PC-9 (cell line): ENCODE results near the gene AVL9. TPM values are rescaled to one million over a fixed set of nuclear protein-coding genes. Genes with fewer than 3 reads are reported as not detected.

Experiments used
- BruUV-seq: library from RNA; stranded (reverse); fragments of 400-500 nt; replicated peaks from 2 replicates; lab custom pipeline; 2021; lab: Mats Ljungman, UMichigan
- CTCF ChIA-PET: fragments of 300-600 bp; sonication (Branson Sonifier 250); formaldehyde crosslinking; loops from one replicate; lab custom pipeline; 2022; ENCODE audit warnings: antibody characterized with exemption; lab: Charles Lee
- POLR2A ChIA-PET: fragments of 300-600 bp; sonication (Branson Sonifier 250); formaldehyde crosslinking; loops from one replicate; lab custom pipeline; 2022; ENCODE audit warnings: antibody characterized with exemption; ENCODE audit not compliant: unreplicated experiment; lab: Charles Lee
- DNase-seq, 2 experiments: peaks; one replicate each; pipeline versions ENCODE4 v3.0.0 to v3.0.0-alpha.2; 2015 to 2022; ENCODE audit warnings: mixed read lengths in 1 of 2
- H2AFZ ChIP-seq: fragments of 200-600 bp; sonication (generic); 2 replicates; pipeline ENCODE4 v1.8.1; 2017; ENCODE audit warnings: antibody characterized with exemption
- H3F3A ChIP-seq: fragments of 200-600 bp; sonication (generic); 2 replicates; pipeline ENCODE4 v1.8.1; 2017; ENCODE audit warnings: antibody characterized with exemption, mild to moderate bottlenecking, low read depth; ENCODE audit not compliant: insufficient read depth
- H3K27ac ChIP-seq: fragments of 200-600 bp; sonication (generic); 2 replicates; pipeline ENCODE4 v1.6.1; 2016; ENCODE audit warnings: mixed run types
- H3K27me3 ChIP-seq: fragments of 200-600 bp; sonication (generic); 2 replicates; pipeline ENCODE4 v1.6.1; 2016; ENCODE audit warnings: low read depth, mixed run types; ENCODE audit not compliant: insufficient read depth
- H3K36me3 ChIP-seq: fragments of 200-600 bp; sonication (generic); 2 replicates; pipeline ENCODE4 v1.6.1; 2016; ENCODE audit warnings: low read depth, mixed run types
- H3K4me1 ChIP-seq: fragments of 200-600 bp; sonication (generic); replicated peaks from 2 replicates; pipeline ENCODE4 v1.6.1; 2016; ENCODE audit warnings: mixed run types; ENCODE audit not compliant: insufficient read depth
- H3K4me2 ChIP-seq: fragments of 200-600 bp; sonication (generic); 2 replicates; pipeline ENCODE4 v1.6.1; 2017; ENCODE audit warnings: mixed run types
- H3K4me3 ChIP-seq: fragments of 200-600 bp; sonication (generic); 2 replicates; pipeline ENCODE4 v1.6.1; 2016; ENCODE audit warnings: mixed run types
- H3K79me2 ChIP-seq: fragments of 200-600 bp; sonication (generic); 2 replicates; pipeline ENCODE4 v1.6.1; 2017; ENCODE audit warnings: low read depth, mixed run types
- H3K9me2 ChIP-seq: fragments of 200-600 bp; sonication (generic); 2 replicates; pipeline ENCODE4 v1.8.1; 2017; ENCODE audit warnings: mild to moderate bottlenecking; ENCODE audit not compliant: insufficient read depth
- H3K9me3 ChIP-seq: fragments of 200-600 bp; sonication (generic); 2 replicates; pipeline ENCODE4 v1.8.1; 2016; ENCODE audit warnings: low read depth; ENCODE audit not compliant: insufficient read depth
- H4K20me1 ChIP-seq: fragments of 200-600 bp; sonication (generic); 2 replicates; pipeline ENCODE4 v1.8.1; 2017; ENCODE audit not compliant: insufficient read depth
- EZH2 ChIP-seq: fragments of 200-600 bp; sonication (generic); IDR thresholded peaks from 2 replicates; pipeline ENCODE4 v1.8.0; 2017; ENCODE audit warnings: antibody characterized with exemption, low read depth
- intact Hi-C: fragments of 100-400 bp; cut with micrococcal nuclease; formaldehyde crosslinking; loops from one replicate; pipeline ENCODE4 v1.10.0; 2022; ENCODE audit not compliant: unreplicated experiment
- total RNA-seq: library from RNA; stranded (reverse); gene quantifications from 2 replicates; pipeline ENCODE4 v1.2.3, GENCODE V29; 2021
- TF ChIP-seq, protein P1 (sequence below): fragments of 200-600 bp; sonication (generic); conservative IDR thresholded peaks from 2 replicates; pipeline ENCODE4 v1.6.1; 2017; ENCODE audit warnings: mixed run types, antibody characterized with exemption, mild to moderate bottlenecking, moderate library complexity

AVL9 gene
- total RNA-seq, 1 experiment from 2014 or later: 57.1 TPM

DNA sequence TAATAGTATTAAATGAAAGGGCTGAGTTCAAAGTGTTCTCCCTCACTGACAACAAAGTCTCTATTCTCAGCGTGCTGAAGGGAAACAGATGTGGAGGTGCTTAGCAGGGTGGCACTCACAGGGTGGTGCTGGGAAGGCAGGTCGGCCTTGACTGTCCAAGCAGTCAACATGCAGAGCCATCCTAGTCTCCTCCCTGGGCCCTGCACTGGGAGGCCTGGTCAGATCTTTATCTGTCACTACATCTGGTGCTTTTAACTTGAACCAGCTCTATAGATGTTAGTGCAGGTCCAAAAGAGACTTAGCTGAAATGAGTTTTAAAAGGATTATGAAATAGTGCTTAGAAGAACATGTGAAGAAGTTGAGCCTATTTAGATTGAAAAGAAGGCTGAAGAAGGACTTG lies 82.1 kb downstream of the AVL9 start:
- Histone ChIP-seq H2AFZ (no peak overlapping the region), H4K20me1 (no peaks in the 10 kb centered on the region), H3K9me3 (no peaks in the 10 kb centered on the region), H3K4me1 (no peaks in the 10 kb centered on the region), H3K27me3 (no peaks in the 10 kb centered on the region), H3K27ac (no peak overlapping the region), H3K79me2 (no peaks in the 10 kb centered on the region), H3K4me2 (no peak overlapping the region), H3F3A (peaks cover 13% of the 10 kb centered on the region), H3K9me2 (no peaks in the 10 kb centered on the region), H3K36me3 (peaks cover 71% of the 10 kb centered on the region), H3K4me3 (no peak overlapping the region)
- CTCF ChIA-PET: no interaction called here
- no TSS peak for BruUV-seq
- POLR2A ChIA-PET: no interaction called here
- DNase-seq: no peak
- no peak for TF ChIP-seq EZH2
- TF ChIP-seq, protein P1, sequence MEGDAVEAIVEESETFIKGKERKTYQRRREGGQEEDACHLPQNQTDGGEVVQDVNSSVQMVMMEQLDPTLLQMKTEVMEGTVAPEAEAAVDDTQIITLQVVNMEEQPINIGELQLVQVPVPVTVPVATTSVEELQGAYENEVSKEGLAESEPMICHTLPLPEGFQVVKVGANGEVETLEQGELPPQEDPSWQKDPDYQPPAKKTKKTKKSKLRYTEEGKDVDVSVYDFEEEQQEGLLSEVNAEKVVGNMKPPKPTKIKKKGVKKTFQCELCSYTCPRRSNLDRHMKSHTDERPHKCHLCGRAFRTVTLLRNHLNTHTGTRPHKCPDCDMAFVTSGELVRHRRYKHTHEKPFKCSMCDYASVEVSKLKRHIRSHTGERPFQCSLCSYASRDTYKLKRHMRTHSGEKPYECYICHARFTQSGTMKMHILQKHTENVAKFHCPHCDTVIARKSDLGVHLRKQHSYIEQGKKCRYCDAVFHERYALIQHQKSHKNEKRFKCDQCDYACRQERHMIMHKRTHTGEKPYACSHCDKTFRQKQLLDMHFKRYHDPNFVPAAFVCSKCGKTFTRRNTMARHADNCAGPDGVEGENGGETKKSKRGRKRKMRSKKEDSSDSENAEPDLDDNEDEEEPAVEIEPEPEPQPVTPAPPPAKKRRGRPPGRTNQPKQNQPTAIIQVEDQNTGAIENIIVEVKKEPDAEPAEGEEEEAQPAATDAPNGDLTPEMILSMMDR: no peak
- intact Hi-C loops: no loop called here

DNA sequence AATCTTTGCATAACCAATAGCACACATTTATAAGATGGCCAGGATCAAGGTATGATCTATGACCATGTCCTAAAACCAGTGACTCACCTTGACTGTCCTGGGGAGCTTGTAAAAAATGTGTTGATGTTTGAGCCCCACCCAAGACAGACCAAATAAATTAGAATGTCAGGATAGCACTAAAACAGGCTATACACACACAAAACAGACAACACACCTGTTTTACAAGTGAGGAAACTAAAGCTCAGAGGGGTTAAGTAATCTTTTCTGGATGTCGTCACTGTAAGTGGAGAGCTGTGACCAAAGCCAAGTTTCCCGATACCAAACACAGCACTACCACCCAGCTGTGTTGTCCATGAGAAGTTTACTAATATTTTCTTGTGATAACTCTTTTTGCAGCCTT lies 84.5 kb downstream of the AVL9 start:
- Histone ChIP-seq H3K4me2 (no peak overlapping the region), H3K4me1 (no peaks in the 10 kb centered on the region), H3K36me3 (peaks cover 70% of the 10 kb centered on the region), H3K9me2 (no peaks in the 10 kb centered on the region), H3K79me2 (no peaks in the 10 kb centered on the region), H4K20me1 (no peaks in the 10 kb centered on the region), H3K9me3 (no peaks in the 10 kb centered on the region), H3K4me3 (no peak overlapping the region), H3F3A (peaks cover 8% of the 10 kb centered on the region; the same call in 1 of the 2 replicates), H2AFZ (no peak overlapping the region), H3K27ac (no peak overlapping the region), H3K27me3 (no peaks in the 10 kb centered on the region)
- TF ChIP-seq, protein P1: no peak
- TF ChIP-seq EZH2: no peak
- intact Hi-C loops: no loop called here
- no peak for DNase-seq
- ChIA-PET POLR2A (no interaction called here), CTCF (no interaction called here)
- no TSS peak for BruUV-seq

DNA sequence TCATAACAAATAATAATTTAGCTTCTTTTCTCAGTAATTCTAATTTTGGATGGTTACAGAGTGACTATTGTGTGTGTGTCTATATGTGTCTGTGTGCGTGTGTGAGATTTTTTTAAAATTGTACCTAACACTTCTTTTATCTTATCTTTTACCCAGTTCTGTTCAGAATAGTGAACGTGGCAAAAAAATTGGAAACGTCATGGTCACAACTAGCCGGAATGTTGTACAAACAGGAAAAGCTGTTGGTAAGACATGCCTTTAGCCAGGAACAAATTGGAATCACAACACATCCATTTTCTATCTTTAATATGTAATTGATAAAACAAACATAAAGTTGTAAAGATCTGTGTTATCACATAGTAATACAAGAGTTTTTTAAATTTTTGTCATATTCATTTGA lies 85.4 kb downstream of the AVL9 start:
- H3K4me3 ChIP-seq: no peak overlapping the region
- ChIA-PET POLR2A (interaction anchor here (0.6 kb wide), 1 partner anchor 89 kb away, joined by 14 read pairs; no protein-coding TSS in a partner anchor), CTCF (no interaction called here)
- H3K27me3 ChIP-seq: no peaks in the 10 kb centered on the region
- DNase-seq: no peak
- no peaks in the 10 kb centered on the region for H3K79me2 ChIP-seq
- H3K4me1 ChIP-seq: no peaks in the 10 kb centered on the region
- no peaks in the 10 kb centered on the region for H3K9me3 ChIP-seq
- no peak for TF ChIP-seq EZH2
- TF ChIP-seq, protein P1: no peak
- peaks cover 69% of the 10 kb centered on the region for H3K36me3 ChIP-seq
- H2AFZ ChIP-seq: no peak overlapping the region
- no TSS peak for BruUV-seq
- peaks cover 8% of the 10 kb centered on the region; the same call in 1 of the 2 replicates for H3F3A ChIP-seq
- intact Hi-C loops: no loop called here
- no peak overlapping the region for H3K4me2 ChIP-seq
- no peaks in the 10 kb centered on the region; the same call in 1 of the 2 replicates for H4K20me1 ChIP-seq
- no peaks in the 10 kb centered on the region for H3K9me2 ChIP-seq
- H3K27ac ChIP-seq: no peak overlapping the region
